ENCODE data around the gene PMS1. TPM values are rescaled to one million over a fixed set of nuclear protein-coding genes. Genes with fewer than 3 reads are reported as not detected.

PMS1 gene
- total and polyA plus RNA-seq, 2 experiments from 2014 or later: 53.7 to 64.1 TPM

DNA sequence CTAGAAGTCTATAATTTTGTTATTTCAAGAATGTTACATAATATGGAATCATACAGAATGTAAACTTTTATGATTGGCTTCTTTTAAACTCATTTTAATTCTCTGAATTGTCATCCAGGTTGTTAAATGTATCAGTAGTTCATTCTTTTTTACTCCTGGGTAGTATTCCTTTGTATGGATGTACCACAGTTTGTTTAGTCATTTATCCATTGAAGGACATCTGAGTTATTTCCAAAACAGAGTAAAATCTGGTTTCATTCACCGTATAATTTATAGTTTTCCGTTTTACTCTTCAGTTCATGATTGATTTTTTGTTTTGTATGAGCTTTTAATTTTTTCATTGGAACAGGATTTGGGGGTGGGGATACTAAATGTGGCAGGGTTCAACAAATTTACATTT is 132.4 kb downstream of the PMS1 start:
- TF ChIP-seq ZNF114 (CRISPR knock-in tag; IDR thresholded peaks at IDR 0.05) (no peak), POLR2AphosphoS5 (IDR thresholded peaks at IDR 0.05; ENCODE audit: low read depth) (no peak), ZNF331 (CRISPR knock-in tag; IDR thresholded peaks at IDR 0.05; ENCODE audit: low read depth) (no peak), JUNB (IDR thresholded peaks at IDR 0.05; ENCODE audit: unreplicated experiment) (no peak), CREB1 (CRISPR knock-in tag; IDR thresholded peaks at IDR 0.05; ENCODE audit: low read depth) (no peak), NANOG (IDR thresholded peaks at IDR 0.05; ENCODE audit: borderline replicate concordance) (no peak), STAT1 (IDR thresholded peaks at IDR 0.05; ENCODE audit: unreplicated experiment) (no peak), EZH2 (IDR thresholded peaks at IDR 0.05; ENCODE audit: low read depth, unreplicated experiment) (no peak), EZH2phosphoT487 (IDR thresholded peaks at IDR 0.05; ENCODE audit: unreplicated experiment) (no peak)
- TF ChIP-seq, protein P1, sequence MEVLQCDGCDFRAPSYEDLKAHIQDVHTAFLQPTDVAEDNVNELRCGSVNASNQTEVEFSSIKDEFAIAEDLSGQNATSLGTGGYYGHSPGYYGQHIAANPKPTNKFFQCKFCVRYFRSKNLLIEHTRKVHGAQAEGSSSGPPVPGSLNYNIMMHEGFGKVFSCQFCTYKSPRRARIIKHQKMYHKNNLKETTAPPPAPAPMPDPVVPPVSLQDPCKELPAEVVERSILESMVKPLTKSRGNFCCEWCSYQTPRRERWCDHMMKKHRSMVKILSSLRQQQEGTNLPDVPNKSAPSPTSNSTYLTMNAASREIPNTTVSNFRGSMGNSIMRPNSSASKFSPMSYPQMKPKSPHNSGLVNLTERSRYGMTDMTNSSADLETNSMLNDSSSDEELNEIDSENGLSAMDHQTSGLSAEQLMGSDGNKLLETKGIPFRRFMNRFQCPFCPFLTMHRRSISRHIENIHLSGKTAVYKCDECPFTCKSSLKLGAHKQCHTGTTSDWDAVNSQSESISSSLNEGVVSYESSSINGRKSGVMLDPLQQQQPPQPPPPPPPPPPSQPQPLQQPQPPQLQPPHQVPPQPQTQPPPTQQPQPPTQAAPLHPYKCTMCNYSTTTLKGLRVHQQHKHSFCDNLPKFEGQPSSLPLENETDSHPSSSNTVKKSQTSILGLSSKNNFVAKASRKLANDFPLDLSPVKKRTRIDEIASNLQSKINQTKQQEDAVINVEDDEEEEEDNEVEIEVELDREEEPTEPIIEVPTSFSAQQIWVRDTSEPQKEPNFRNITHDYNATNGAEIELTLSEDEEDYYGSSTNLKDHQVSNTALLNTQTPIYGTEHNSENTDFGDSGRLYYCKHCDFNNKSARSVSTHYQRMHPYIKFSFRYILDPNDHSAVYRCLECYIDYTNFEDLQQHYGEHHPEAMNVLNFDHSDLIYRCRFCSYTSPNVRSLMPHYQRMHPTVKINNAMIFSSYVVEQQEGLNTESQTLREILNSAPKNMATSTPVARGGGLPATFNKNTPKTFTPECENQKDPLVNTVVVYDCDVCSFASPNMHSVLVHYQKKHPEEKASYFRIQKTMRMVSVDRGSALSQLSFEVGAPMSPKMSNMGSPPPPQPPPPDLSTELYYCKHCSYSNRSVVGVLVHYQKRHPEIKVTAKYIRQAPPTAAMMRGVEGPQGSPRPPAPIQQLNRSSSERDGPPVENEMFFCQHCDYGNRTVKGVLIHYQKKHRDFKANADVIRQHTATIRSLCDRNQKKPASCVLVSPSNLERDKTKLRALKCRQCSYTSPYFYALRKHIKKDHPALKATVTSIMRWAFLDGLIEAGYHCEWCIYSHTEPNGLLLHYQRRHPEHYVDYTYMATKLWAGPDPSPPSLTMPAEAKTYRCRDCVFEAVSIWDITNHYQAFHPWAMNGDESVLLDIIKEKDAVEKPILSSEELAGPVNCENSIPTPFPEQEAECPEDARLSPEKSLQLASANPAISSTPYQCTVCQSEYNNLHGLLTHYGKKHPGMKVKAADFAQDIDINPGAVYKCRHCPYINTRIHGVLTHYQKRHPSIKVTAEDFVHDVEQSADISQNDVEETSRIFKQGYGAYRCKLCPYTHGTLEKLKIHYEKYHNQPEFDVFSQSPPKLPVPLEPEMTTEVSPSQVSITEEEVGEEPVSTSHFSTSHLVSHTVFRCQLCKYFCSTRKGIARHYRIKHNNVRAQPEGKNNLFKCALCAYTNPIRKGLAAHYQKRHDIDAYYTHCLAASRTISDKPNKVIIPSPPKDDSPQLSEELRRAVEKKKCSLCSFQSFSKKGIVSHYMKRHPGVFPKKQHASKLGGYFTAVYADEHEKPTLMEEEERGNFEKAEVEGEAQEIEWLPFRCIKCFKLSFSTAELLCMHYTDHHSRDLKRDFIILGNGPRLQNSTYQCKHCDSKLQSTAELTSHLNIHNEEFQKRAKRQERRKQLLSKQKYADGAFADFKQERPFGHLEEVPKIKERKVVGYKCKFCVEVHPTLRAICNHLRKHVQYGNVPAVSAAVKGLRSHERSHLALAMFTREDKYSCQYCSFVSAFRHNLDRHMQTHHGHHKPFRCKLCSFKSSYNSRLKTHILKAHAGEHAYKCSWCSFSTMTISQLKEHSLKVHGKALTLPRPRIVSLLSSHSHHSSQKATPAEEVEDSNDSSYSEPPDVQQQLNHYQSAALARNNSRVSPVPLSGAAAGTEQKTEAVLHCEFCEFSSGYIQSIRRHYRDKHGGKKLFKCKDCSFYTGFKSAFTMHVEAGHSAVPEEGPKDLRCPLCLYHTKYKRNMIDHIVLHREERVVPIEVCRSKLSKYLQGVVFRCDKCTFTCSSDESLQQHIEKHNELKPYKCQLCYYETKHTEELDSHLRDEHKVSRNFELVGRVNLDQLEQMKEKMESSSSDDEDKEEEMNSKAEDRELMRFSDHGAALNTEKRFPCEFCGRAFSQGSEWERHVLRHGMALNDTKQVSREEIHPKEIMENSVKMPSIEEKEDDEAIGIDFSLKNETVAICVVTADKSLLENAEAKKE (CRISPR knock-in tag; IDR thresholded peaks at IDR 0.05): no peak
- TF ChIP-seq, protein P2, sequence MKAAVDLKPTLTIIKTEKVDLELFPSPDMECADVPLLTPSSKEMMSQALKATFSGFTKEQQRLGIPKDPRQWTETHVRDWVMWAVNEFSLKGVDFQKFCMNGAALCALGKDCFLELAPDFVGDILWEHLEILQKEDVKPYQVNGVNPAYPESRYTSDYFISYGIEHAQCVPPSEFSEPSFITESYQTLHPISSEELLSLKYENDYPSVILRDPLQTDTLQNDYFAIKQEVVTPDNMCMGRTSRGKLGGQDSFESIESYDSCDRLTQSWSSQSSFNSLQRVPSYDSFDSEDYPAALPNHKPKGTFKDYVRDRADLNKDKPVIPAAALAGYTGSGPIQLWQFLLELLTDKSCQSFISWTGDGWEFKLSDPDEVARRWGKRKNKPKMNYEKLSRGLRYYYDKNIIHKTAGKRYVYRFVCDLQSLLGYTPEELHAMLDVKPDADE (IDR thresholded peaks at IDR 0.05): no peak
- TF ChIP-seq, protein P3, sequence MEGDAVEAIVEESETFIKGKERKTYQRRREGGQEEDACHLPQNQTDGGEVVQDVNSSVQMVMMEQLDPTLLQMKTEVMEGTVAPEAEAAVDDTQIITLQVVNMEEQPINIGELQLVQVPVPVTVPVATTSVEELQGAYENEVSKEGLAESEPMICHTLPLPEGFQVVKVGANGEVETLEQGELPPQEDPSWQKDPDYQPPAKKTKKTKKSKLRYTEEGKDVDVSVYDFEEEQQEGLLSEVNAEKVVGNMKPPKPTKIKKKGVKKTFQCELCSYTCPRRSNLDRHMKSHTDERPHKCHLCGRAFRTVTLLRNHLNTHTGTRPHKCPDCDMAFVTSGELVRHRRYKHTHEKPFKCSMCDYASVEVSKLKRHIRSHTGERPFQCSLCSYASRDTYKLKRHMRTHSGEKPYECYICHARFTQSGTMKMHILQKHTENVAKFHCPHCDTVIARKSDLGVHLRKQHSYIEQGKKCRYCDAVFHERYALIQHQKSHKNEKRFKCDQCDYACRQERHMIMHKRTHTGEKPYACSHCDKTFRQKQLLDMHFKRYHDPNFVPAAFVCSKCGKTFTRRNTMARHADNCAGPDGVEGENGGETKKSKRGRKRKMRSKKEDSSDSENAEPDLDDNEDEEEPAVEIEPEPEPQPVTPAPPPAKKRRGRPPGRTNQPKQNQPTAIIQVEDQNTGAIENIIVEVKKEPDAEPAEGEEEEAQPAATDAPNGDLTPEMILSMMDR (conservative IDR thresholded peaks at IDR 0.05; ENCODE audit: low read depth in 2 of 2): no peak
- TF ChIP-seq, protein P4, sequence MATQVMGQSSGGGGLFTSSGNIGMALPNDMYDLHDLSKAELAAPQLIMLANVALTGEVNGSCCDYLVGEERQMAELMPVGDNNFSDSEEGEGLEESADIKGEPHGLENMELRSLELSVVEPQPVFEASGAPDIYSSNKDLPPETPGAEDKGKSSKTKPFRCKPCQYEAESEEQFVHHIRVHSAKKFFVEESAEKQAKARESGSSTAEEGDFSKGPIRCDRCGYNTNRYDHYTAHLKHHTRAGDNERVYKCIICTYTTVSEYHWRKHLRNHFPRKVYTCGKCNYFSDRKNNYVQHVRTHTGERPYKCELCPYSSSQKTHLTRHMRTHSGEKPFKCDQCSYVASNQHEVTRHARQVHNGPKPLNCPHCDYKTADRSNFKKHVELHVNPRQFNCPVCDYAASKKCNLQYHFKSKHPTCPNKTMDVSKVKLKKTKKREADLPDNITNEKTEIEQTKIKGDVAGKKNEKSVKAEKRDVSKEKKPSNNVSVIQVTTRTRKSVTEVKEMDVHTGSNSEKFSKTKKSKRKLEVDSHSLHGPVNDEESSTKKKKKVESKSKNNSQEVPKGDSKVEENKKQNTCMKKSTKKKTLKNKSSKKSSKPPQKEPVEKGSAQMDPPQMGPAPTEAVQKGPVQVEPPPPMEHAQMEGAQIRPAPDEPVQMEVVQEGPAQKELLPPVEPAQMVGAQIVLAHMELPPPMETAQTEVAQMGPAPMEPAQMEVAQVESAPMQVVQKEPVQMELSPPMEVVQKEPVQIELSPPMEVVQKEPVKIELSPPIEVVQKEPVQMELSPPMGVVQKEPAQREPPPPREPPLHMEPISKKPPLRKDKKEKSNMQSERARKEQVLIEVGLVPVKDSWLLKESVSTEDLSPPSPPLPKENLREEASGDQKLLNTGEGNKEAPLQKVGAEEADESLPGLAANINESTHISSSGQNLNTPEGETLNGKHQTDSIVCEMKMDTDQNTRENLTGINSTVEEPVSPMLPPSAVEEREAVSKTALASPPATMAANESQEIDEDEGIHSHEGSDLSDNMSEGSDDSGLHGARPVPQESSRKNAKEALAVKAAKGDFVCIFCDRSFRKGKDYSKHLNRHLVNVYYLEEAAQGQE (IDR thresholded peaks at IDR 0.05; ENCODE audit: unreplicated experiment): no peak
- no peak overlapping the region for H2AFZ ChIP-seq
- no peak overlapping the region for H3K27ac Mint-ChIP-seq
- DNase-seq (ENCODE audit: low spot score): no peak
- no peaks in the 10 kb centered on the region for H3K4me1 Mint-ChIP-seq
- H3K4me1 ChIP-seq (ENCODE audit: insufficient read depth): no peaks in the 10 kb centered on the region
- no peaks in the 10 kb centered on the region for H3K27me3 Mint-ChIP-seq (ENCODE audit: insufficient read depth, low read depth, poor library complexity)
- H3K9me3 Mint-ChIP-seq: no peaks in the 10 kb centered on the region
- no peak overlapping the region for H3K4me3 ChIP-seq
- H3F3A ChIP-seq (replicated peaks; ENCODE audit: low read depth): no peaks in the 10 kb centered on the region
- no peaks in the 10 kb centered on the region for H3K36me3 ChIP-seq (ENCODE audit: insufficient read depth)
- no peak overlapping the region for H3K4me3 Mint-ChIP-seq
- H4K20me1 ChIP-seq (replicated peaks; ENCODE audit: insufficient read depth): no peaks in the 10 kb centered on the region
- no peak overlapping the region for H3K4me2 ChIP-seq
- H3K9me2 ChIP-seq (ENCODE audit: insufficient read depth): no peaks in the 10 kb centered on the region
- H3K79me2 ChIP-seq (replicated peaks; ENCODE audit: insufficient read depth): no peaks in the 10 kb centered on the region
- ATAC-seq: no peak
- no peak overlapping the region for H3K27ac ChIP-seq (ENCODE audit: low read depth)
- H3K27me3 ChIP-seq (ENCODE audit: insufficient read depth): no peaks in the 10 kb centered on the region
- H3K36me3 Mint-ChIP-seq (ENCODE audit: low read depth): no peaks in the 10 kb centered on the region
